A204.1 (cell line): ENCODE measurements around the gene HOMEZ.
"Not testable (repeated sequence)": the region's sequence is repeated elsewhere in the genome, so short reads cannot be mapped to it uniquely, and the experiment has no call there.

Experiments used
- FAIRE-seq: peaks from 2 replicates; lab custom pipeline; 2012; peaks lifted over from hg19 to GRCh38; lab: Jason Lieb, UNC

HOMEZ gene

GRCh38 chr14:23286020-23286901, at the start of gene HOMEZ:
Gene HOMEZ (minus strand): TSS chr14:23286132. CDS start chr14:23285952, 180 bp downstream.
- FAIRE-seq = peak; percentile 94

- FAIRE-seq = no peak
These were observed 49.7 kb upstream of the HOMEZ start for GRCh38 chr14:23335623-23336022.

GRCh38 chr14:23327947-23328744, 42.2 kb upstream of the HOMEZ start:
- FAIRE-seq = peak; percentile 68

- no peak for FAIRE-seq
These were observed 40.8 kb upstream of the HOMEZ start for GRCh38 chr14:23326491-23327332.

- FAIRE-seq = not testable (repeated sequence)
These were observed 39.8 kb upstream of the HOMEZ start for GRCh38 chr14:23325746-23326145.

- FAIRE-seq = no peak
These were observed 39.1 kb upstream of the HOMEZ start for GRCh38 chr14:23324993-23325392.

- no peak for FAIRE-seq
These were observed 38.5 kb upstream of the HOMEZ start for GRCh38 chr14:23324455-23324846.

- no peak for FAIRE-seq
These were observed 38.0 kb upstream of the HOMEZ start for GRCh38 chr14:23323838-23324454.

GRCh38 chr14:23322568-23323517, 36.9 kb upstream of the HOMEZ start:
- FAIRE-seq = no peak

- FAIRE-seq = no peak
These were observed 35.9 kb upstream of the HOMEZ start for GRCh38 chr14:23321572-23322547.

GRCh38 chr14:23320584-23321571, 34.9 kb upstream of the HOMEZ start, which contains the start of gene PABPN1:
Gene PABPN1 (plus strand): TSS chr14:23321457. CDS start chr14:23321470, 13 bp downstream.
- FAIRE-seq = peak; percentile 99

- FAIRE-seq = no peak
These were observed 34.0 kb upstream of the HOMEZ start for GRCh38 chr14:23319746-23320583.

GRCh38 chr14:23316300-23316699, 30.4 kb upstream of the HOMEZ start:
- no peak for FAIRE-seq

GRCh38 chr14:23310546-23310945, 24.6 kb upstream of the HOMEZ start:
- FAIRE-seq = no peak

GRCh38 chr14:23308721-23309445, 23.0 kb upstream of the HOMEZ start:
- FAIRE-seq = no peak
